ENCODE measurements around the gene RPL29.

- TF ChIP-seq EP300 (IDR thresholded peaks at IDR 0.05; ENCODE audit: low read depth in 2 of 2, low read length in 2 of 2) (no peak), EP300 (CRISPR knock-in tag; IDR thresholded peaks at IDR 0.05; ENCODE audit: borderline replicate concordance) (no peak), ZNF800 (CRISPR knock-in tag; IDR thresholded peaks at IDR 0.05) (no peak), ZNF362 (CRISPR knock-in tag; IDR thresholded peaks at IDR 0.05; ENCODE audit: borderline replicate concordance) (no peak), CTCF (CRISPR knock-in tag; IDR thresholded peaks at IDR 0.05) (no peak), LBX2 (CRISPR knock-in tag; IDR thresholded peaks at IDR 0.05; ENCODE audit: borderline replicate concordance) (no peak), ZNF530 (CRISPR knock-in tag; IDR thresholded peaks at IDR 0.05; ENCODE audit: low read depth) (no peak), JUND (CRISPR knock-in tag; IDR thresholded peaks at IDR 0.05) (no peak), SMC3 (IDR thresholded peaks at IDR 0.05; ENCODE audit: low read length) (no peak), YY1 (IDR thresholded peaks at IDR 0.05; ENCODE audit: insufficient read depth, insufficient replicate concordance, low read depth, low read length) (no peak)
These were observed 3.1 kb upstream of the RPL29 start for GRCh38 chr3:51998774-51999173.

Measured in HepG2 (cell line).